Measurements from ENCODE around the gene MPND.

- no peak for TF ChIP-seq CTCF (IDR thresholded peaks at IDR 0.05)
- TF ChIP-seq POLR2A (IDR thresholded peaks at IDR 0.05), result no peak
Observed at GRCh38 chr19:4310247-4311121, 32.9 kb upstream of the MPND start.

Measured in stomach (tissue), 4 donors.